Measurements from ENCODE around the gene DOCK3. TPM values are rescaled to one million over a fixed set of nuclear protein-coding genes. Genes with fewer than 3 reads are reported as not detected.

Gene DOCK3
- total RNA-seq, 1 experiment from 2014 or later: 8.3 TPM

DNA sequence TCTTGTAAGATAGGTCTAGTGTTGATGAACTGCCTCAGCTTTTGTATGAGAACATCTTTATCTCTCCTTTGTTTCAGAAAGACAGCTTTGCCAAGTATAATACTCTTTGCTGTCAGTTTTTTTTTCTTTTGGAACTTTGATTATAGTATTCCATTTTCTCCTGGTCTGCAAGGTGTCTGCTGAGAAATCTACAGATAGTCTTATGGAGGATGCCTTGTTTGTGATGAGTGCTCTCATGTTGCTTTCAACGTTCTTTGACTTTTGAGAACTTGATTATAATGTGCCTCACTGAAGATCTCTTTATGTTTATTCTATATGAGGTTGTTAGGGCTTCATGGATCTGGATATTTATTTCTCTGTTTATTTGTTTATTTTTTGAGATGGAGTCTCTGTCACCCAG lies 60.3 kb downstream of the DOCK3 start:
- Histone ChIP-seq H4K91ac (ENCODE audit: insufficient read length, low read depth, low read length) (no peak overlapping the region), H2BK120ac (ENCODE audit: low read depth, low read length, poor library complexity, severe bottlenecking) (no peak overlapping the region), H2BK12ac (ENCODE audit: insufficient read length, low read depth, low read length) (no peak overlapping the region), H3K4me2 (ENCODE audit: insufficient read depth, insufficient read length, low read length) (no peak overlapping the region), H2AFZ (ENCODE audit: low read length) (no peak overlapping the region), H2BK15ac (ENCODE audit: low read depth, low read length) (no peak overlapping the region), H3K79me1 (ENCODE audit: insufficient read depth, low read depth, low read length, poor library complexity, severe bottlenecking) (no peaks in the 10 kb centered on the region), H2BK5ac (ENCODE audit: insufficient read length, low read length) (no peak overlapping the region), H3K27me3 (ENCODE audit: insufficient read depth, low read length) (no peaks in the 10 kb centered on the region), H3K23ac (ENCODE audit: insufficient read length, low read depth, low read length) (no peak overlapping the region), H3K9ac (ENCODE audit: extremely low read depth, insufficient read length, low read length) (no peak overlapping the region), H3K27ac (ENCODE audit: insufficient read length, low read depth, low read length) (no peak overlapping the region), H4K8ac (replicated peaks; ENCODE audit: insufficient read length, low read depth, low read length) (no peak overlapping the region), H4K5ac (ENCODE audit: insufficient read length, low read depth, low read length) (no peak overlapping the region), H3K4me1 (ENCODE audit: insufficient read depth, low read length) (peaks cover 4% of the 10 kb centered on the region; the same call in 1 of the 2 replicates), H2BK20ac (ENCODE audit: low read depth, low read length, poor library complexity, severe bottlenecking) (no peak overlapping the region), H3T11ph (ENCODE audit: low read length) (no peak overlapping the region), H3K56ac (ENCODE audit: insufficient read length, low read depth, low read length) (no peak overlapping the region), H3K14ac (ENCODE audit: insufficient read depth, low read length) (no peak overlapping the region), H3K79me2 (ENCODE audit: insufficient read depth, low read length) (peaks cover 2% of the 10 kb centered on the region; the same call in 1 of the 2 replicates), H4K20me1 (ENCODE audit: control insufficient read depth, insufficient read depth, insufficient read length) (no peaks in the 10 kb centered on the region), H3K9me3 (ENCODE audit: control insufficient read depth, low read depth, low read length) (no peaks in the 10 kb centered on the region), H2AK5ac (ENCODE audit: insufficient read length, low read length) (no peak overlapping the region), H3K23me2 (ENCODE audit: insufficient read length, low read depth, low read length, poor library complexity, severe bottlenecking) (no peaks in the 10 kb centered on the region), H3K4ac (ENCODE audit: low read depth, low read length) (no peak overlapping the region), H3K18ac (ENCODE audit: insufficient read length, low read depth, low read length) (no peak overlapping the region)
- no CpG with 5 or more reads among the region's 1 CpG for WGBS (ENCODE audit: extremely low coverage, insufficient read length, low lambda C conversion rate)
- Mint-ChIP-seq H3K9me3 (peaks cover 17 to 22% of the 10 kb centered on the region in 2 experiments), H3K4me3 (no peak overlapping the region; a peak in 1 of 5 replicates), H3K27ac (no peak overlapping the region), H3K36me3 (ENCODE audit: insufficient read depth in 1 of 3, low read depth in 3 of 3) (peaks cover 9 to 24% (median 13%) of the 10 kb centered on the region in 3 experiments), H3K4me1 (peaks cover 28 to 35% of the 10 kb centered on the region in 2 experiments), H3K27me3 (ENCODE audit: low read depth) (no peaks in the 10 kb centered on the region)
- DNase-seq: no peak
- TF ChIP-seq, protein P1, sequence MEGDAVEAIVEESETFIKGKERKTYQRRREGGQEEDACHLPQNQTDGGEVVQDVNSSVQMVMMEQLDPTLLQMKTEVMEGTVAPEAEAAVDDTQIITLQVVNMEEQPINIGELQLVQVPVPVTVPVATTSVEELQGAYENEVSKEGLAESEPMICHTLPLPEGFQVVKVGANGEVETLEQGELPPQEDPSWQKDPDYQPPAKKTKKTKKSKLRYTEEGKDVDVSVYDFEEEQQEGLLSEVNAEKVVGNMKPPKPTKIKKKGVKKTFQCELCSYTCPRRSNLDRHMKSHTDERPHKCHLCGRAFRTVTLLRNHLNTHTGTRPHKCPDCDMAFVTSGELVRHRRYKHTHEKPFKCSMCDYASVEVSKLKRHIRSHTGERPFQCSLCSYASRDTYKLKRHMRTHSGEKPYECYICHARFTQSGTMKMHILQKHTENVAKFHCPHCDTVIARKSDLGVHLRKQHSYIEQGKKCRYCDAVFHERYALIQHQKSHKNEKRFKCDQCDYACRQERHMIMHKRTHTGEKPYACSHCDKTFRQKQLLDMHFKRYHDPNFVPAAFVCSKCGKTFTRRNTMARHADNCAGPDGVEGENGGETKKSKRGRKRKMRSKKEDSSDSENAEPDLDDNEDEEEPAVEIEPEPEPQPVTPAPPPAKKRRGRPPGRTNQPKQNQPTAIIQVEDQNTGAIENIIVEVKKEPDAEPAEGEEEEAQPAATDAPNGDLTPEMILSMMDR (conservative IDR thresholded peaks at IDR 0.05): no peak

Measured in H9 (cell line).